Activated CD8-positive, alpha-beta T cell treated with anti-CD3 and anti-CD28 coated beads for 36 hours (primary cell): ENCODE measurements around the gene MAZ. TPM values are rescaled to one million over a fixed set of nuclear protein-coding genes. Genes with fewer than 3 reads are reported as not detected.

Experiments
- ATAC-seq: fragments of 200-7000 bp; cut with Tn5 transposase; one replicate; pipeline ENCODE4 v1.10.0; 2021; ENCODE audit warnings: mild to moderate bottlenecking, moderate library complexity
- CTCF ChIA-PET: fragments of 350-600 bp; sonication (Branson Sonifier 250); formaldehyde crosslinking; loops from one replicate; lab custom pipeline; 2021; ENCODE audit warnings: antibody characterized with exemption; lab: Charles Lee
- POLR2A ChIA-PET: fragments of 350-600 bp; sonication (Branson Sonifier 250); formaldehyde crosslinking; loops from one replicate; lab custom pipeline; 2021; ENCODE audit warnings: antibody characterized with exemption; lab: Charles Lee
- DNase-seq: peaks from one replicate; pipeline ENCODE4 v3.0.0-alpha.2; 2020
- H3K27ac Mint-ChIP-seq: one replicate; pipeline ENCODE4 v1.8.0; 2021; ENCODE audit warnings: mild to moderate bottlenecking, mixed read lengths
- H3K27me3 Mint-ChIP-seq: one replicate; pipeline ENCODE4 v1.8.0; 2021; ENCODE audit warnings: mixed read lengths
- H3K36me3 Mint-ChIP-seq: one replicate; pipeline ENCODE4 v1.8.0; 2021; ENCODE audit warnings: low read depth, mixed read lengths
- H3K4me1 Mint-ChIP-seq: one replicate; pipeline ENCODE4 v1.8.0; 2021; ENCODE audit warnings: low read depth, mixed read lengths
- H3K4me3 Mint-ChIP-seq: one replicate; pipeline ENCODE4 v1.8.0; 2021; ENCODE audit warnings: mild to moderate bottlenecking, moderate library complexity, mixed read lengths
- H3K9me3 Mint-ChIP-seq: one replicate; pipeline ENCODE4 v1.8.0; 2021; ENCODE audit warnings: mixed read lengths
- intact Hi-C: fragments of 100-400 bp; cut with micrococcal nuclease; formaldehyde crosslinking; loops from one replicate; pipeline ENCODE4 v1.10.0; 2022
- total RNA-seq, 2 experiments: library from RNA; stranded (reverse); gene quantifications; one replicate each; pipeline ENCODE4 v1.2.3, GENCODE V29; 2021
- TF ChIP-seq, protein P1 (sequence below): fragments of 200-600 bp; IDR thresholded peaks from one replicate; pipeline ENCODE4 v1.8.0; 2022; ENCODE audit warnings: antibody characterized with exemption, mild to moderate bottlenecking

MAZ gene
- total RNA-seq, 2 experiments from 2014 or later: 380 to 382 TPM

- peaks cover 57% of the 10 kb centered on the region for H3K4me1 Mint-ChIP-seq
- DNase-seq (no peak), ATAC-seq (no peak)
- ChIA-PET POLR2A (interaction anchor here (1.0 to 9.5 kb wide), 4 partner anchors 9 to 220 kb away, joined by 3 to 167 read pairs (median 4); partner anchors contain the start of genes KIF22, MVP and PAGR1), CTCF (interaction anchor here (0.7 to 2.6 kb wide), 2 partner anchors 35 to 82 kb away, joined by 3 to 10 read pairs; no protein-coding TSS in a partner anchor)
- no peaks in the 10 kb centered on the region for H3K9me3 Mint-ChIP-seq
- TF ChIP-seq, protein P1, sequence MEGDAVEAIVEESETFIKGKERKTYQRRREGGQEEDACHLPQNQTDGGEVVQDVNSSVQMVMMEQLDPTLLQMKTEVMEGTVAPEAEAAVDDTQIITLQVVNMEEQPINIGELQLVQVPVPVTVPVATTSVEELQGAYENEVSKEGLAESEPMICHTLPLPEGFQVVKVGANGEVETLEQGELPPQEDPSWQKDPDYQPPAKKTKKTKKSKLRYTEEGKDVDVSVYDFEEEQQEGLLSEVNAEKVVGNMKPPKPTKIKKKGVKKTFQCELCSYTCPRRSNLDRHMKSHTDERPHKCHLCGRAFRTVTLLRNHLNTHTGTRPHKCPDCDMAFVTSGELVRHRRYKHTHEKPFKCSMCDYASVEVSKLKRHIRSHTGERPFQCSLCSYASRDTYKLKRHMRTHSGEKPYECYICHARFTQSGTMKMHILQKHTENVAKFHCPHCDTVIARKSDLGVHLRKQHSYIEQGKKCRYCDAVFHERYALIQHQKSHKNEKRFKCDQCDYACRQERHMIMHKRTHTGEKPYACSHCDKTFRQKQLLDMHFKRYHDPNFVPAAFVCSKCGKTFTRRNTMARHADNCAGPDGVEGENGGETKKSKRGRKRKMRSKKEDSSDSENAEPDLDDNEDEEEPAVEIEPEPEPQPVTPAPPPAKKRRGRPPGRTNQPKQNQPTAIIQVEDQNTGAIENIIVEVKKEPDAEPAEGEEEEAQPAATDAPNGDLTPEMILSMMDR: no peak
- intact Hi-C loops: loop anchor here (10.0 kb wide), 1 partner anchor 108 kb away; no protein-coding TSS in a partner anchor
- H3K36me3 Mint-ChIP-seq: peaks cover 37% of the 10 kb centered on the region
- peak overlapping the region; percentile 90 for H3K4me3 Mint-ChIP-seq
- no peaks in the 10 kb centered on the region for H3K27me3 Mint-ChIP-seq
- H3K27ac Mint-ChIP-seq: no peak overlapping the region
Observed at GRCh38 chr16:29812754-29813643, 6.7 kb downstream of the MAZ start.

GRCh38 chr16:29813644-29814562 is 7.6 kb downstream of the MAZ start:
- intact Hi-C loops: loop anchor here (10.0 kb wide), 1 partner anchor 109 kb away; no protein-coding TSS in a partner anchor
- Mint-ChIP-seq H3K27me3 (no peaks in the 10 kb centered on the region), H3K27ac (no peak overlapping the region), H3K4me3 (no peak overlapping the region), H3K4me1 (peaks cover 64% of the 10 kb centered on the region), H3K36me3 (peaks cover 37% of the 10 kb centered on the region), H3K9me3 (no peaks in the 10 kb centered on the region)
- ChIA-PET CTCF (interaction anchor here (0.7 to 1.4 kb wide), 3 partner anchors 10 to 373 kb away, joined by 3 read pairs; no protein-coding TSS in a partner anchor), POLR2A (interaction anchor here (0.8 to 9.5 kb wide), 4 partner anchors 8 to 219 kb away, joined by 3 to 167 read pairs (median 4); partner anchors contain the start of genes MVP and PAGR1)
- TF ChIP-seq, protein P1: no peak
- no peak for ATAC-seq
- DNase-seq: peak; percentile 24

DNA sequence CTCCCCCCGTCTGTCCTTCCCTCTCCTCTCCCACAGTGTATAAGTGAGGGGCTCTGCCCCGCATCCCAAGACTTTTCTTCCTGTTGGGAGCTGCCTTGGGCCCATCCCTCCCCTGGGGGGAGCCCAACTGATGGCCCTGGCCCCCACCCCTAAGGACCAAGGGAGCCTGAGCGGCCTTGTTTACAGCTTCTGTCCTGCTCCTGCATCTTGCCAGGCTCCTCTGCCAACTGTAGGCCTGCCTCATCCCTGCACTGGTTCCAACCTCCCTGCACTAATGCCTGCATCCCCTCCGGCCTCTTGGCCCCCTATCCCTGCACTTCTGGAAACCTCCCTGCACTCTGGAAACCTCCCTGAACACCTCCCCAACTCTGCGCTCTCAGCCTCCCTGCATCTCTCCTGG is 8.3 kb downstream of the MAZ start:
- no peaks in the 10 kb centered on the region for H3K9me3 Mint-ChIP-seq
- peak overlapping the region; percentile 95 for H3K27ac Mint-ChIP-seq
- ChIA-PET POLR2A (interaction anchor here (0.8 to 9.5 kb wide), 3 partner anchors 7 to 115 kb away, joined by 3 to 167 read pairs (median 4); partner anchors contain the start of genes MVP and PAGR1), CTCF (interaction anchor here (0.7 to 1.4 kb wide), 2 partner anchors 11 to 372 kb away, joined by 3 read pairs; no protein-coding TSS in a partner anchor)
- H3K4me1 Mint-ChIP-seq: peaks cover 70% of the 10 kb centered on the region
- peak overlapping the region; percentile 98 for H3K4me3 Mint-ChIP-seq
- intact Hi-C loops: loop anchor here (10.0 kb wide), 1 partner anchor 110 kb away; no protein-coding TSS in a partner anchor
- H3K27me3 Mint-ChIP-seq: no peaks in the 10 kb centered on the region
- H3K36me3 Mint-ChIP-seq: peaks cover 37% of the 10 kb centered on the region
- DNase-seq (no peak), ATAC-seq (no peak)
- TF ChIP-seq, protein P1: no peak

GRCh38 chr16:29815032-29815721 is 8.8 kb downstream of the MAZ start:
- TF ChIP-seq, protein P1: no peak
- Mint-ChIP-seq H3K36me3 (peaks cover 37% of the 10 kb centered on the region), H3K27me3 (no peaks in the 10 kb centered on the region), H3K27ac (peak overlapping the region; percentile 95), H3K9me3 (no peaks in the 10 kb centered on the region), H3K4me3 (peak overlapping the region; percentile 98), H3K4me1 (peaks cover 70% of the 10 kb centered on the region)
- DNase-seq (peak; percentile 74), ATAC-seq (no peak)
- POLR2A ChIA-PET: interaction anchor here (0.9 to 13.9 kb wide), 7 partner anchors 5 to 91 kb away, joined by 3 to 167 read pairs (median 7); partner anchors contain the start of genes MAZ, MVP, PAGR1 and PRRT2
- intact Hi-C loops: loop anchor here (10.0 kb wide), 1 partner anchor 110 kb away; no protein-coding TSS in a partner anchor
- CTCF ChIA-PET: interaction anchor here (0.6 to 8.1 kb wide), 24 partner anchors 7 to 960 kb away, joined by 3 to 95 read pairs (median 4); partner anchors contain the start of genes ALDOA, CDIPT, HIRIP3 and TAOK2
